SU-DHL-6 (cell line): Measurements from ENCODE around the gene NTF3.

Experiments
- H2AFZ ChIP-seq: fragments of 200-600 bp; sonication (generic); 2 replicates; pipeline ENCODE4 v1.6.1; 2014; ENCODE audit warnings: low read depth, mild to moderate bottlenecking, moderate library complexity, mixed read lengths, antibody characterized with exemption, low read length; ENCODE audit not compliant: severe bottlenecking
- H3F3A ChIP-seq: fragments of 200-600 bp; shearing (Covaris generic); 2 replicates; pipeline ENCODE4 v1.6.0; 2016; ENCODE audit warnings: antibody characterized with exemption, mild to moderate bottlenecking; ENCODE audit not compliant: insufficient read depth
- H3K27ac ChIP-seq: fragments of 200-600 bp; sonication (generic); 2 replicates; pipeline ENCODE4 v1.5.1; 2016; ENCODE audit warnings: low read depth, mild to moderate bottlenecking, low read length, moderate library complexity, mixed read lengths
- H3K27me3 ChIP-seq: fragments of 200-600 bp; sonication (generic), shearing (Covaris generic); 2 replicates; pipeline ENCODE4 v1.6.0; 2014; ENCODE audit warnings: mild to moderate bottlenecking, low read length
- H3K36me3 ChIP-seq: fragments of 200-600 bp; sonication (generic); 2 replicates; pipeline ENCODE4 v1.6.1; 2014; ENCODE audit warnings: mild to moderate bottlenecking, low read length, mixed read lengths
- H3K4me2 ChIP-seq: fragments of 300-600, 200-600 bp; shearing (Covaris generic), sonication (generic); 2 replicates; pipeline ENCODE4 v1.6.0; 2014; ENCODE audit warnings: low read length, low read depth, mild to moderate bottlenecking; ENCODE audit not compliant: poor library complexity, severe bottlenecking
- H3K4me3 ChIP-seq: fragments of 200-600 bp; sonication (generic); 2 replicates; pipeline ENCODE4 v1.5.1; 2014; ENCODE audit warnings: antibody characterized with exemption, low read length, mild to moderate bottlenecking, mixed read lengths; ENCODE audit not compliant: insufficient read depth, poor library complexity, severe bottlenecking
- H3K79me2 ChIP-seq: fragments of 200-600 bp; sonication (generic); 2 replicates; pipeline ENCODE4 v1.6.1; 2014; ENCODE audit warnings: mild to moderate bottlenecking, low read length, moderate library complexity; ENCODE audit not compliant: insufficient read depth
- H3K9ac ChIP-seq: fragments of 200-600 bp; sonication (generic); 2 replicates; pipeline ENCODE4 v1.7.0; 2014; ENCODE audit warnings: mild to moderate bottlenecking, low read length
- H3K9me2 ChIP-seq: fragments of 200-600 bp; sonication (generic); replicated peaks from 2 replicates; pipeline ENCODE4 v1.6.1; 2014; ENCODE audit warnings: low read length; ENCODE audit not compliant: insufficient read depth
- H3K9me3 ChIP-seq: fragments of 200-600 bp; sonication (generic); 2 replicates; pipeline ENCODE4 v1.6.1; 2014; ENCODE audit warnings: low read length, mixed read lengths; ENCODE audit not compliant: insufficient read depth
- H4K20me1 ChIP-seq: fragments of 200-600 bp; sonication (generic); 2 replicates; pipeline ENCODE4 v1.6.1; 2014; ENCODE audit warnings: low read depth, mild to moderate bottlenecking, antibody characterized with exemption, low read length, moderate library complexity, mixed read lengths
- CTCF ChIP-seq: fragments of 200-600 bp; sonication (generic); IDR thresholded peaks from one replicate; pipeline ENCODE4 v1.5.1; 2017; ENCODE audit warnings: antibody characterized with exemption, mild to moderate bottlenecking, low read length, moderate library complexity; ENCODE audit not compliant: insufficient read depth, poor library complexity, severe bottlenecking
- EZH2phosphoT487 ChIP-seq: fragments of 200-600 bp; sonication (generic), shearing (Covaris generic); conservative IDR thresholded peaks from 2 replicates; pipeline ENCODE4 v1.6.1; 2018; ENCODE audit warnings: mild to moderate bottlenecking, antibody characterized with exemption, low read length, moderate library complexity, mixed read lengths

The NTF3 gene

GRCh38 chr12:5487076-5487475, 55.2 kb downstream of the NTF3 start:
- H3K27me3 ChIP-seq, result no peaks in the 10 kb centered on the region
- H3K36me3 ChIP-seq, result no peaks in the 10 kb centered on the region
- no peak overlapping the region for H3K9ac ChIP-seq
- no peak overlapping the region for H3K4me3 ChIP-seq
- H3F3A ChIP-seq, result no peaks in the 10 kb centered on the region
- no peaks in the 10 kb centered on the region for H3K79me2 ChIP-seq
- H3K27ac ChIP-seq, result no peak overlapping the region
- no peak for TF ChIP-seq EZH2phosphoT487
- TF ChIP-seq CTCF, result no peak
- no peaks in the 10 kb centered on the region for H4K20me1 ChIP-seq
- no peaks in the 10 kb centered on the region for H3K9me2 ChIP-seq
- no peaks in the 10 kb centered on the region for H3K9me3 ChIP-seq
- H2AFZ ChIP-seq, result no peak overlapping the region
- no peak overlapping the region for H3K4me2 ChIP-seq

- no peak overlapping the region for H3K4me2 ChIP-seq
- H3K27ac ChIP-seq, result no peak overlapping the region
- no peaks in the 10 kb centered on the region for H4K20me1 ChIP-seq
- H3K4me3 ChIP-seq, result no peak overlapping the region
- no peaks in the 10 kb centered on the region for H3K27me3 ChIP-seq
- no peaks in the 10 kb centered on the region for H3K9me2 ChIP-seq
- TF ChIP-seq CTCF (no peak), EZH2phosphoT487 (no peak)
- no peaks in the 10 kb centered on the region for H3K79me2 ChIP-seq
- no peaks in the 10 kb centered on the region for H3K9me3 ChIP-seq
- no peaks in the 10 kb centered on the region for H3K36me3 ChIP-seq
- H2AFZ ChIP-seq, result no peak overlapping the region
- no peaks in the 10 kb centered on the region for H3F3A ChIP-seq
- no peak overlapping the region for H3K9ac ChIP-seq
Observed at GRCh38 chr12:5487948-5488625, 56.2 kb downstream of the NTF3 start.

- Histone ChIP-seq H3K79me2 (no peaks in the 10 kb centered on the region), H3K9me3 (no peaks in the 10 kb centered on the region), H3K4me2 (no peak overlapping the region), H2AFZ (no peak overlapping the region), H3F3A (no peaks in the 10 kb centered on the region), H3K27ac (no peak overlapping the region), H3K4me3 (no peak overlapping the region), H3K36me3 (no peaks in the 10 kb centered on the region), H3K27me3 (no peaks in the 10 kb centered on the region), H4K20me1 (no peaks in the 10 kb centered on the region), H3K9ac (no peak overlapping the region), H3K9me2 (no peaks in the 10 kb centered on the region)
- TF ChIP-seq CTCF (no peak), EZH2phosphoT487 (no peak)
Observed at GRCh38 chr12:5488626-5488955, 56.7 kb downstream of the NTF3 start.
